ENCODE data around the gene ZNF236.
A peak's percentile ranks its signal among the peaks of the same experiment; 100 is the strongest.

ZNF236 gene

GRCh38 chr18:76866666-76867065 is 44.3 kb downstream of the ZNF236 start:
- DNase-seq, result no peak

DNA sequence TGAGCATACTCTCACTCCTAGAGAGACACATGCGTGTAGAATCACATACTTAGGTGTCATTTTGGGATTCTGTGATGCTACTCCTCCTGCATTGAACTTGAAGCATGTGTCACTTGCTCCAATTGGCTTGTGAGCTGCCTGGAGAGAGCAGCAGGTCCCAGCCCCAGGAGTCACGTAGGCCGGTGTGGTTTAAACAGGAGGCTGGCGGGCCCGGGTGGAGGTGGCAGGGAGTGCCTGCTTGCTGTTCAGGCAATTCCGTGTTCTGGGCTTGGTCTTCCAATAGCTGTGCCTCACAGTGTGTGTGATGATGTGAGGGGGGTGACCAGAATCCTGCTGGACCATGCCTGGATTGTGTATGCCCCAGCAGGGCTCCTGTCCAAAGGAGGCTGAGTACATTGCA is 51.0 kb downstream of the ZNF236 start:
- DNase-seq, result no peak

DNA sequence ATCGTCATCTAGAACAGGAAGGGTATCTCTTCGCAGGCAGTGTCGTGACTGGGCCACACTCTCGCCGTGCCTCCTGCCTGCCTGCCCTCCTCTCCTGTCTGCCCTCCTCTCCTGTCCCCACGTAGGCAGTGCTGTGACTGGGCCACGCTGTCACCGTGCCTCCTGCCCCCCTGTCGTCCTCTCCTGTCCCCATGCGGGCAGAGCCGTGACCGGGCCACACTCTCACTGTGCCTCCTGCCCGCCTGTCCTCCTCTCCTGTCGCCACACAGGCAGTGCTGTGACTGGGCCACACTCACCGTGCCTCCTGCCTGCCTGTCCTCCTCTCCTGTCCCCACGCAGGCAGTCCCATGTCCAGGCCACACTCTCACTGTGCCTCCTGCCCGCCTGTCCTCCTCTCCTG is 51.4 kb downstream of the ZNF236 start:
- DNase-seq, result no peak

DNA sequence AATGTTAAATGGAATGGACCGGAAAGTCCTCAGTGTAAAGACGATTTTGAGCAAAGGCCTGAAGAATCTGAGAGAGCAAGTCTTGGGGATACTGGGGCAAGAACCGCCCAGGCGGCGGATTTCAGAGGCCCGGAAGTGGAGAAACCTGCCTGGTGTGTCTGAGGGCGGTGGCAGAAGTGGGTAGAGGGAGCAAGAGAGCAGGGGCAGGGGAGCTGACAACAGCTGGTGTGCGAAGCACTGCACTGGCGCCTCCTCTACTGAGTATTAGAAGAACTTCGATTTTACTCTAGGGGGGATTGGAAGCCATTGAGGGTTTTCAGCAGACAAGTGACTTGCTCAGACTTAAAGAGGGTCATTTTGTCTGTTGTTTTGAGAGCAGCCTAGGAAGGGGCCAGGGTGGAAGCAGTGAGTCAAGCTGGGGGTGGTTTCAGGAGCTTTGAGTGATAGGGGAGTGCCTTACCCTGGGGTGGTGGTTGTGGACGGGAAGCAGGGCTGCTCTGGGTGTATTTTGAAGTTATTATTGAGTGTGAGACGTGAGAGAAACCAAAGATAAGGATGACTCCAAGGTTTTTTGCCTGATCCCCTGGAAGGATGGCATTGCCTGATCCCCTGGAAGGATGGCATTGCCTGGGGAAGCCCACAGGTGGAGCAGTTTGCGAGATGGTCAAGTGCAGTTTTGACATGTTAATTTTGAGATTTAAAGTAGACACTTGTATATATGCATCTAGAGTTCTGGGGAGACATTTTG is 52.5 kb downstream of the ZNF236 start:
- DNase-seq, result no peak

DNA sequence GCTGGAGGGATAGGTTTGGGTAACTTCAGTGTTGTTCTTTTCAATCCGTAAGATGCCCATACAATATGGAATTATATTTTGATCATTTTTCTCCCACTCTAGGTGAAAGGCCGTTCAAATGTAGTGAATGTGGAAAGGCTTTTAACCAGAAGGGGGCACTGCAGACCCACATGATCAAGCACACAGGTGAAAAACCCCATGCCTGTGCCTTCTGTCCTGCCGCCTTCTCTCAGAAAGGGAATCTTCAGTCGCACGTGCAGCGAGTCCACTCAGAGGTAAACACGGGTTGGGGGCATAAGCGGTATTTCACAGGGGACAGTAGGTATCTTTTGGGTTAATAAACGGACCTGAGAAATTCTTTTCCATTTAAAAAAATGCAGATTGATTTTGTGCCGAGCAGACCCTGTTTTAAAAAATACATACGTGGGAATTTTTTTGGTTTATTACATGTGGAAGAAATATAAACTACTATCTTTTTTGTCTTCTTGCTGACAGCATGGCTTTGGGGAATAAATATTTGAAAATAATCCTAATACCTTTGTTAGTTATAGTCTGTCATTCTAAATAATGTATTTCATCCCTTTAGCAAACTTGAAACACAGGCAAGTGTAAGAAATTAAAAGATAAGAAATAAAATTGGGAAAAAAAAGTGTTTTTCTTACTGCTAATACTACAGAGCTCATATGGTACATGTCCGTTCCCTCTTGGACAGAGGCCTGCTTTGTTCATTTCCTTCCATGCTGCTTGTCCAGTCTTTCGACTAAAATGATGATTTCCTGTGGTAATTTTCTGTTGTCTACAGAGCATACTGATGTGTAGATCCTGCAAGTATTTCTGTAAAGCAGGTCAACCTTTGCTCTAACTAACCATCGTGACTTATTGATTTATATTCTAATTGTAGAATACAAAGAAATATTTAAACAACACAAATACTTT is 53.3 kb downstream of the ZNF236 start:
- peak; percentile 53 for DNase-seq

- DNase-seq, result no peak
Observed at GRCh38 chr18:76878426-76878825, 56.1 kb downstream of the ZNF236 start.

GRCh38 chr18:76880026-76880425 is 57.7 kb downstream of the ZNF236 start:
- no peak for DNase-seq

GRCh38 chr18:76881744-76882143 is 59.4 kb downstream of the ZNF236 start:
- no peak for DNase-seq

DNA sequence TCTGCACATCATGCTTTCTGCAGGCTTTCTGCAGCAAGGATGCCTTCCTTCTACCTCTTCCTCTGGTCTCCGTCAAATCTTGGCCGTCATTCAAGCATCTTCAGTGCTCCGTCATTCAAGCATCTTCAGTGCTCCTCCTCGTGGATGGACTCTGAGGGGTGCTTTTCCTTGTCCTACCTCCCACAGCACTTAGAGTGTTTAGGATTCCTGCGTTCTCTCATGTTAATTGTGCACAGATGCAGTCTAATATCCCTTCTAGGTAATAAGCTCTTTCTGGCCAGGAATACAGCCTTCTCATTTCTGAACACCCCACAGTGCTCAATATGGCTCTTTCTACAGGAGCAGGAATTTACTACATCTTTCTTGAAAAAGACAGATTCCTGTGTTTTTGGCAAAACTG is 59.8 kb downstream of the ZNF236 start:
- DNase-seq, result no peak

DNA sequence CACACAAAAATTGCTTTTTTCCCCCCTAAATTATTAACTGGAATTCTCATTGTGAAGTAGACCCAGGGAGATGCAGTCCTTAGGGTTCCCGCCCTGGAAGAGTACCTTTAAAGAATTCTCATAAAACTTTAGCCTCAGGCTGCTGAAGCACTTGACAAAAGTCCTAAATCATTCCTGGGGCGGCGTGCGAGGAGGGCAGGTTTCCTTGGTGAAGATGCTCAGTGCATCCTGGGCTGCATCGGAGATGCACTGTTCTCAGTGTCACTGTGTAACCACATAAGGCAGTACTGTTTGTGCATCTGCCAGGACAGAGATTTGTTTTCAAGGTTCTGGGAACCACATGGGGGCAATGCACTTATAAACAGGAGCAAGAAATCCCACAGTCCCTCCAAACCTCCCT is 62.6 kb downstream of the ZNF236 start:
- DNase-seq, result no peak

- DNase-seq, result no peak
Observed at GRCh38 chr18:76886112-76886511, 63.8 kb downstream of the ZNF236 start.

DNA sequence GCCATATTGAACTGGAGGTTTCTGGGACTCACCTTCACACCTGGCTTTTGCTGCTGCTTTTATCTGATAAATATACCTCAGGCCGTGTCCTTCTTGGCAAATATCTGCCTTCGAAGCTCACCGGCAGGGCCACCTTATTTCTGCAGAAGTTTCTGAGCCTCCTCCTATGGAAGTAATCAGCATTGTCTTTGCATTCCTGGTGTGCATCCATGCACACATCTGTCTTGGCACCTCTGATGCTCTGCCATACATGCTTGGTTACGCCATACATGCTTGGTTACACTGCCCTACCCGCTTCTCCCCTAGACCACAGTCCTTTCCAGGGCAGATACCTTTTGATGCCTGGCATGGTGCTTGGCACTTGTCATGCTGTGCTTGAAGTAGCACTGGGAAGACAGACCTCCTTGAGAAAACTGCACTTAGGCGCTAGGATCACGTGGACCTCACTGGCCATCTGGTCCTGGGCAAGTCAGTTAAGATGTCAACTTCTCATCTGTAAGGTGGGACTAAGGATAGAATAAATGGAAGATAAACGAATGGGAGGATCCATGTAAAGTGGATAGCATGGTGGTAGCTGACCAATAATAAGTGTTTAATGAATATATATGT is 66.8 kb downstream of the ZNF236 start:
- no peak for DNase-seq

- DNase-seq, result no peak
Observed at GRCh38 chr18:76892832-76893231, 70.5 kb downstream of the ZNF236 start.

GRCh38 chr18:76894566-76895346 is 72.4 kb downstream of the ZNF236 start:
- no peak for DNase-seq

DNA sequence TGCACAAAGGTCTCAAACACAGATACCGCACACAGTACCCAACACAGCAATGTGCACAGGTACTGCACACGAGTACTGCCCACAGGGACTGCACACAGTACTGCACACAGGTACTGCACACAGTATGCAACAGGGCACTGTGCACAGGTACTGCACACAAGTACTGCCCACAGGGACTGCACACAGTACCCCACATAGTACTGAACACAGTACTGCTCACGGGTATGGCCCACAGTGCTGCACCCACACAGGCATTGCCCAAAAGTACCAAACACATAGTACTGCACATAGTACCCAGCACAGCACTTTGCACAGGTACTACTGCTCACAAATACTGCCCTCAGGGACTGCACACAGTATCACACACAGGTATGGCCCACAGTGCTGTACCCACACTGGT is 73.1 kb downstream of the ZNF236 start:
- no peak for DNase-seq

- DNase-seq, result no peak
Observed at GRCh38 chr18:76896677-76897076, 74.3 kb downstream of the ZNF236 start.

- no peak for DNase-seq
Observed at GRCh38 chr18:76897257-76897656, 74.9 kb downstream of the ZNF236 start.

DNA sequence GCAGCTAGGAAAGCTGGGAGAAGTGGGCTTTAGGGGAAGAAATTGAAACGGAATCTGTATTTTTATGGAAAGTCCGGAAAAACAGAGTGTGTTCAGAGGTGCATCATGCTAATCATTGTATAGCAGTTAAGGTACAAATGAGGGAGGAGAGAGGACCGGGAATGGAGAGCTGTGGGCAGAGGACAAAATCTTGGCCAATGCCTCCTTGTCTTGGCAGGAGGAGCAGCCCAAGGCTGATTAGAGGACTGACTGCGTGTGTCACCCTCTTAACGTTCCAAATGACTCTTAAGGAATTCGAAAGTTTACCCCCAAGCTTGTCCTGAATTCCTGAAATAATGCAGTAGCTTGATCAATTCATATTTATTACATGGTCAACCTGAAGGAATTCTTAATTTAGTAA is 81.0 kb downstream of the ZNF236 start:
- DNase-seq, result no peak

GRCh38 chr18:76905821-76906220 is 83.5 kb downstream of the ZNF236 start:
- no peak for DNase-seq

DNA sequence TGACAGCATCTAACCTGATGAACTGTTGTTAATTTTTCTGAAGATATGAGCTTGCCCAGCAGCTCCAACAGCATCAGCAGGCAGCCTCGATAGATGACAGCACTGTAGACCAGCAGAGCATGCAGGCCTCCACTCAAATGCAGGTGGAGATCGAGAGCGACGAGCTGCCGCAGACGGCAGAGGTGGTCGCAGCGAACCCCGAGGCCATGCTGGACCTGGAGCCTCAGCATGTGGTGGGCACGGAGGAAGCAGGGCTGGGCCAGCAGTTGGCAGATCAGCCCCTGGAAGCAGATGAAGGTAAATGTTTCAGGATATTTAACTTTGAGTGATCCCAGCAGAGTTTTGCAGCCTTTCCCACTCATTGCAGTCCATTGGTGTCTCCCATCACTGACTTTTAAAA is 85.9 kb downstream of the ZNF236 start:
- DNase-seq, result no peak

DNA sequence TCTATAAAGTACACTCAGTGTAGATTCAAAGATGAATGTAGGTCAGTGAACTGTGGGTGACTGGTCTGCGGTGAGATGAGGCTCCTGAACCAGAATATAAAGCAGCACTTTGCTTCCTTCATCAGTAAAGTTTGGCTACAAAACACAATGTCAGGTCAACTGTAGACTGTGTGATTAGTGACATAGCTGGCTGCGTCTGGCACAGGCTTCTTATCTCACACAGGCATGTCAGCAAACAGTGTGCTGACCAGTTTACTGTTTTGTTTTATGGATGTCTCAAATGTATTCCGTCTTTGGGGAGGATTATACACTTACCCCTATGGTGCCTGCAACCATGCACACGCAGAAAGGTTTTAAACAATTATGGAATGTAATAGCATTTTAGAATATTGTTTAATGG is 87.1 kb downstream of the ZNF236 start:
- no peak for DNase-seq

DNA sequence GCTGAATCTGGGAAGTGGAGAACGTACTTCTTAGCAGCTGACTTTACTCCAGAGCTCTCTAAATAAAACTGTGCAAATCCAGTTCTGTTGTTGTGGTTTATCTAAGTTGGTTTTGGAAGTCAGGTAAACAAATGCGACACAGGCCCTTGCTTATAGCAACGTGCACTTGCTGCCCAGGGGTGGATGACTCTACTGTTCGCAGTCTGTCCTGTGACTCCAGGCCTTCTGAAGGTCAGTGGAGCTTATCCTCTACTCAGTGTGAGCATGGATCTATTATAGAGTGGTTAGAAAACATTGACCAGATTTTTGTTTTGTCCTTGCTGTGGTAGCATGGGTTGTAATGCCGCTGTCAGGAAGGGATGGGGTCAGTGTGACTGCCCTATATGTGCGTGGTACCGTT is 89.1 kb downstream of the ZNF236 start:
- no peak for DNase-seq

GRCh38 chr18:76913583-76913982 is 91.2 kb downstream of the ZNF236 start:
- DNase-seq, result no peak
